ENCODE data around the gene KLK11.

Gene KLK11

GRCh38 chr19:50983625-50984292 is 42.7 kb downstream of the KLK11 start, which contains the start of gene KLK7:
TSS of gene KLK7 (minus strand) at chr19:50983917. CDS start at chr19:50982399, 1,518 bp downstream.
- Histone ChIP-seq H3K79me2 (ENCODE audit: low read length) (no peaks in the 10 kb centered on the region), H3K9me3 (replicated peaks; ENCODE audit: insufficient read depth, low read length) (no peaks in the 10 kb centered on the region), H3F3A (ENCODE audit: insufficient read depth, low read length) (no peaks in the 10 kb centered on the region), H3K9ac (ENCODE audit: low read length) (no peak within 1 kb of the TSS), H3K4me1 (ENCODE audit: low read length) (no peaks in the 10 kb centered on the region), H3K9me2 (replicated peaks; ENCODE audit: insufficient read depth, low read length) (no peaks in the 10 kb centered on the region), H3K4me3 (ENCODE audit: low read length) (no peak within 1 kb of the TSS), H2AFZ (ENCODE audit: low read length) (no peak within 1 kb of the TSS), H3K27me3 (replicated peaks; ENCODE audit: insufficient read depth, low read length) (peaks cover 8% of the 10 kb centered on the region; the same call in 1 of the 2 replicates), H3K27ac (ENCODE audit: low read length) (no peak within 1 kb of the TSS), H3K36me3 (replicated peaks; ENCODE audit: insufficient read depth, low read length) (no peaks in the 10 kb centered on the region), H4K20me1 (ENCODE audit: insufficient read depth, low read length) (no peaks in the 10 kb centered on the region), H3K4me2 (ENCODE audit: low read depth, low read length) (no peak within 1 kb of the TSS)
- TF ChIP-seq CTCF (IDR thresholded peaks at IDR 0.05; ENCODE audit: low read length) (no peak), EZH2 (optimal IDR thresholded peaks at IDR 0.05; ENCODE audit: low read depth, low read length) (no peak), EZH2phosphoT487 (IDR thresholded peaks at IDR 0.05; ENCODE audit: low read length) (no peak)
- DNase-seq = no peak

- Histone ChIP-seq H3K27me3 (replicated peaks; ENCODE audit: insufficient read depth, low read length) (peaks cover 8% of the 10 kb centered on the region; the same call in 1 of the 2 replicates), H3K36me3 (replicated peaks; ENCODE audit: insufficient read depth, low read length) (no peaks in the 10 kb centered on the region)
Observed at GRCh38 chr19:50982186-50982585, 44.2 kb downstream of the KLK11 start.

GRCh38 chr19:50981587-50982146 is 44.7 kb downstream of the KLK11 start:
- Histone ChIP-seq H3K36me3 (replicated peaks; ENCODE audit: insufficient read depth, low read length) (no peaks in the 10 kb centered on the region), H3K27me3 (replicated peaks; ENCODE audit: insufficient read depth, low read length) (peaks cover 8% of the 10 kb centered on the region; the same call in 1 of the 2 replicates), H3K9ac (ENCODE audit: low read length) (no peak overlapping the region), H3K9me2 (replicated peaks; ENCODE audit: insufficient read depth, low read length) (no peaks in the 10 kb centered on the region), H3K4me2 (ENCODE audit: low read depth, low read length) (no peak overlapping the region), H3F3A (ENCODE audit: insufficient read depth, low read length) (no peaks in the 10 kb centered on the region), H3K4me1 (ENCODE audit: low read length) (no peaks in the 10 kb centered on the region), H3K4me3 (ENCODE audit: low read length) (no peak overlapping the region), H3K79me2 (ENCODE audit: low read length) (no peaks in the 10 kb centered on the region), H3K9me3 (replicated peaks; ENCODE audit: insufficient read depth, low read length) (no peaks in the 10 kb centered on the region), H2AFZ (ENCODE audit: low read length) (no peak overlapping the region), H4K20me1 (ENCODE audit: insufficient read depth, low read length) (no peaks in the 10 kb centered on the region), H3K27ac (ENCODE audit: low read length) (no peak overlapping the region)
- no peak for TF ChIP-seq EZH2phosphoT487 (IDR thresholded peaks at IDR 0.05; ENCODE audit: low read length)
- TF ChIP-seq CTCF (IDR thresholded peaks at IDR 0.05; ENCODE audit: low read length) = no peak
- no peak for TF ChIP-seq EZH2 (optimal IDR thresholded peaks at IDR 0.05; ENCODE audit: low read depth, low read length)
- DNase-seq = no peak

More at GRCh38 chr19:50982186-50982585, 44.2 kb downstream of the KLK11 start:
- Histone ChIP-seq H4K20me1 (ENCODE audit: insufficient read depth, low read length) (no peaks in the 10 kb centered on the region), H3K9me2 (replicated peaks; ENCODE audit: insufficient read depth, low read length) (no peaks in the 10 kb centered on the region), H3K4me3 (ENCODE audit: low read length) (no peak overlapping the region), H3K9me3 (replicated peaks; ENCODE audit: insufficient read depth, low read length) (no peaks in the 10 kb centered on the region), H3K27ac (ENCODE audit: low read length) (no peak overlapping the region), H3K9ac (ENCODE audit: low read length) (no peak overlapping the region), H3F3A (ENCODE audit: insufficient read depth, low read length) (no peaks in the 10 kb centered on the region), H2AFZ (ENCODE audit: low read length) (no peak overlapping the region), H3K4me1 (ENCODE audit: low read length) (no peaks in the 10 kb centered on the region), H3K4me2 (ENCODE audit: low read depth, low read length) (no peak overlapping the region), H3K79me2 (ENCODE audit: low read length) (no peaks in the 10 kb centered on the region)
- TF ChIP-seq EZH2phosphoT487 (IDR thresholded peaks at IDR 0.05; ENCODE audit: low read length) (no peak), EZH2 (optimal IDR thresholded peaks at IDR 0.05; ENCODE audit: low read depth, low read length) (no peak), CTCF (IDR thresholded peaks at IDR 0.05; ENCODE audit: low read length) (no peak)
- DNase-seq = no peak

All from MM.1S (cell line).